Amniotic stem cell (primary cell): ENCODE data around the gene ZNF609.

ENCODE experiments used
- DNase-seq: peaks from one replicate; lab custom pipeline; 2025; lab: John Stamatoyannopoulos, UW

Gene ZNF609

GRCh38 chr15:64651601-64652191, 191.3 kb downstream of the ZNF609 start:
- DNase-seq, result no peak

- DNase-seq, result no peak
These were observed 193.4 kb downstream of the ZNF609 start for GRCh38 chr15:64653757-64654156.

- DNase-seq, result no peak
These were observed 196.1 kb downstream of the ZNF609 start for GRCh38 chr15:64656508-64656907.

DNA sequence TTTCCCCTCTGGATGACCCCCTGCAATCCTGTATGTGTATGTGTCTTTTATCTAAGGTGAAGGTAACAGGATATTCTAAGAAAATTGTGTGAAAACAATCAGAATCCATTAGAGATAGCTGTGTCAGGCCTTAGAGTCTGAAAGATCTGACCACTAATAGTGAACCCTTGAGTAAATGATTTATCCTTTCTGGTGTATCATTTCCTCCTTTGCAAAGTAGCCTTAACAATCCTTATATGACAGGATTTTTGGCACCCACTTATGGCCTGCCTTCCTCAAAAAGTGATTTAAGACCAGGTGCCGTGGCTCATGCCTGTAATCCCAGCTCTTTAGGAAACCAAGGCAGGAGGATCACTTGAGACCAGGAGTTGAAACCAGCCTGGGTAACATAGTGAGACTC, 204.8 kb downstream of the ZNF609 start:
- DNase-seq, result no peak

DNA sequence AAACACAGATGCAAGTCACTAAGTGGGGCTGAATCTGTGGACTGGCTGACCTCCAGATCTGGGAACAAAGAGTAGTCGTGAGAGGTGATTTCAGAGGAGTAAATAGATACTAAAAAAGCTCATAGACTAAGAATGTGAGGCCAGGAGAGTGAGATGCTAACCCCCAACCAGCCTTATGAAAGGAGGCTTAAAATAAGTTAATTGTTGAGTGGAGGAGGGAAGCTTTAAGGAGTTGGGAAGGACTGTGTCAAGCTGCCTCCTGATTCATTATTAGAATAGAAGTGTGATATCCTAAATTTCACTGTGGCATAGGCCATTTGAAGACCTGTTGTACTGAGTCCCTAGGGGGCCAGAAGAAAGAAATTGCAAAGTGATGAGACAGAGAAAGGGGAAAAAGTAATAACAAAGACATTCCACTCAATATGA, 207.4 kb downstream of the ZNF609 start:
- DNase-seq, result no peak

DNA sequence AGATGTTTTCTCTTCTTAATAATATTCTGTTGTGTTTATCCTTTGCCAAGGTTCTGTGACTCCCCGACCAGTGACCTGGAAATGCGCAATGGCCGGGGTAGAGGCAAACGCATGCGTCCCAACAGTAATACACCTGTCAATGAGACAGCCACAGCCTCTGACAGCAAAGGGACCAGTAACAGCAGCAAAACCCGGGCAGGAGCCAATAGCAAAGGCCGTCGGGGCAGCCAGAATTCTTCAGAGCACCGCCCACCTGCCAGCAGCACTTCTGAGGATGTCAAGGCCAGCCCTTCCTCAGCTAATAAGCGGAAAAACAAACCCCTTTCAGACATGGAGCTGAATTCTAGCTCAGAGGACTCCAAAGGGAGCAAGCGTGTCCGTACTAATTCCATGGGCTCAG, 213.5 kb downstream of the ZNF609 start:
- DNase-seq, result no peak

DNA sequence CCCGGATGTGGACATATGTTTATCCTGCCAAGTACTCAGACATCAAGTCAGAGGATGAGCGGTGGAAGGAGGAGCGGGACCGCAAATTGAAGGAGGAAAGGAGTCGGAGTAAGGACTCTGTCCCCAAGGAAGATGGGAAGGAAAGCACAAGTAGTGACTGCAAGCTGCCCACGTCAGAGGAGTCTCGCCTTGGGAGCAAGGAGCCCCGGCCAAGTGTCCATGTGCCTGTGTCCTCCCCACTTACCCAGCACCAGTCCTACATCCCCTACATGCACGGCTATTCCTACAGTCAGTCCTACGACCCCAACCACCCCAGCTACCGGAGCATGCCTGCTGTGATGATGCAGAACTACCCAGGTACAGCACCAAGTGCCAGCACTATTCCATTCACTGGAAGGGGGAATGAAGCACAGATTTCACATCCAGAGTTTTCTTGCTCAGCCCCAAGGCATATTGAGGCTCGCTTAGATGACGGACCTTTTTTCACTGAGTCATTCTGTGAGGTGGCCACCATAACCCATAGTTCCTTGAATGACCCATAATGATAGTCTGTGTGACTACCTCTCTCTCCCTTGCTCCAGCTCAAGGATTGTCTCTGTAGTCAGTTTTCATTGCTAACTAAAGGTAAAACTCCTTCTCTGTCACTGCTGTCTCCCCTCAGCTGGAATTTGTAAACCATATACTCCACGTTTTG, 217.9 kb downstream of the ZNF609 start:
- no peak for DNase-seq

DNA sequence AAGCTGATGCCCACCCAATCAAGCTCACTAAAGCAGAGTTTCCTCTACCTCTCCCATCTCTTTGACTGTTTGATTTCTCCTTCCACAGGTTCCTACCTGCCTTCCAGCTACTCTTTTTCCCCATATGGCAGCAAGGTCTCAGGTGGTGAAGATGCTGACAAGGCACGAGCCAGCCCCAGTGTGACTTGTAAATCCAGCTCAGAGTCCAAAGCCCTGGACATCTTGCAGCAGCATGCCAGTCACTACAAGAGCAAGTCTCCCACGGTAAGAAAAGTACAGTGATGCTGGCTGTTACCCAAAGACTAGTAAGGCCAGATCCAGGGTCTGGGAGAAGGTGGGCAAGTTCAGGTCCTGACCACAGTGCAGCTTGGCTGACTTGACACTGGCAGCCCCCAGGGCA, 219.7 kb downstream of the ZNF609 start:
- no peak for DNase-seq

DNA sequence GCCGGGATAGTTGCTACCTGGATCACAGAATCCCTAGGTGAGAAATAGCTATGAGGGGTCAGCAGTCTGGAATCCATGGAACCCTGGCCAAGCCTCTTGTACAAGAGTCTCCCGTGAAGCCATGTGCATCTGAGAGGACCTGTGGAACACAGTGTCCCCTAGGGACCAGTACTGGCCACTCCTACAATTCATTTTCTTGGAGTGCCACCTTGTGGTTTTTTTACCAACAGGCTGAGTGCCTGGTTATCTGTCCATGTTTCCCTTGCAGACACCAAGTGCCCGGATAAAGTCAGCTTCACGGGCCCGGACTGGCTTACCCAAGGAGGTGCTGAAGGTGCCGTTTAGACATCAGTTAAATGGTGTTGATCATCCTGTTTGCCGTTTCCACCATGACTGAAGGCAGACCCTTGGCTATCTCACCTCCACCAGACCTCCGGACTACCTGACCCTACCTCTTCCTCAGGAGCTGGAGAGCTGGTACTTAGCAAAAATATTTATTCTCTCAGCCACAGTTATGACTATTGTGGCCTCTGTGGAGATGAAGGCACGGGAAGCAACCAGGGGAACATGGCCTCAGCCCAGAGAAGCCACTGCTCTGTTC, 221.1 kb downstream of the ZNF609 start:
- DNase-seq, result no peak

DNA sequence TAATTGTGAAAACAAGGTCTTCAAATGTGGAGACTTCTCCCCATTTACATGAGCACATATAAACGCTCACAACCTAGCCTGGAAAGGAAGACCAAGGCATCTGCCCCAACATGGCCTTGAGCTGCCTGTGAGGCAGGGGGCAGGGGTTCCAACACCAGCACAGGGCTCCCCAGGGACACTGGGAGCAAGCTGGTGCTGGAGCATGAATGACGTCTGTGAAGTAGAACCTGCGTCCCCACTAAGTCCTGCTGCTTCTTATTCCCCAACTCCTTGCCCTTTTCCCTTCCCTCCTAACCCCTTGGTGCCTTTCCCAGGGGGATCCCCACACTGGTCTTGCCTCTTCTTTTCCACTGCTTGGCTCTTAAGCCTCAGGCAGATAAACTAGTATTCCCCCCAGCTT, 221.9 kb downstream of the ZNF609 start:
- no peak for DNase-seq

DNA sequence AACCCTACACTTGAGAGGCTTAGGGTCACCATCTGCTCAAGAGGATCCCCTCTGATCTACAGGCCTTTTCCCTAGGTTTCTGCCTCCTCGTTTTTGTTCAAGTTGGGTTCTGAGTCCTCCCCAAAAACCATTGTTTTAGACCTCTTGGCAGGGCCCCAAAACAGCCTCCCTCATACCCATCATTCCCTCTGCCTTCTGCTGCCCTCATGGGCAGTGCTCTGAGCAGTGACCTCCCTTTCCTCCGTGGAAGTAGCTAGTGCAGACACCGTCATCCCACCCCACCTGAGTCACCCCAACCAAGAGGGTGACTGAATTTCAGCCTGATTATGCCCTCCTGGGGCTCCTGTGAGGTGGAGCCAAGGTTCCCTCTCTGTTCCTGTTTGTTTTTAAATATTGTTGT, 223.0 kb downstream of the ZNF609 start:
- no peak for DNase-seq

DNA sequence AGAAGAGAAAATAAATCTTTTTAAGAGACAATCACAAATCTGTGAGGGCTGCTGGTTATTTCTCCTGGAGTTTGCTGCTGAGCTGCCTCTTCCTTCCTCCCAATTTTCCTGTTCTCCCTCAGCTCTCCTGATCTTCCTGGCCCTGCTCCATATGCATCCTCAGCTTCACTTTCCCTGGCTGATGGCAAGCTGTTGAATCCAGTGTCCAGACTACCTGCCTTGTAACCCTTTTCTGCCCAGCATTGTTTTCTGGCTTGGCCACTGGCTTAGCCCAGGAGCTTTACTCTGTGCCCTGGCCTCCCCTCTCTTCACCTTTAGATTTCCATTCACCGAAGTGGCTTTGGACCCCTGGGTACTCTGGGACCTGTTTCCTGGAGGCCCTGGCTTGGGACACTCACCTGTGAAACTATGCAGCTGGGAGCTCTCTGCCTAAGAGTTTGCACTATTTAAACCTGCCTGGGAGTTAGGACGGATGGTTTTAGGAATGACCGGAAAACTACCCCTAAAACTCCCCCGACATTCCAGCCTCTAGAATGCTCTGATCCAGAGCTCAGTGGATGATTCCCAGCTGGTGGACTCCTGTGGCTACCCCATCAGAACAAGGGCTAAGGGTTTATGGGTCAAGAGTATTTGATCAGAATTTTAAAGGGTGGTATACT, 225.0 kb downstream of the ZNF609 start:
- no peak for DNase-seq

- DNase-seq, result no peak
These were observed 225.9 kb downstream of the ZNF609 start for GRCh38 chr15:64686130-64686735.

DNA sequence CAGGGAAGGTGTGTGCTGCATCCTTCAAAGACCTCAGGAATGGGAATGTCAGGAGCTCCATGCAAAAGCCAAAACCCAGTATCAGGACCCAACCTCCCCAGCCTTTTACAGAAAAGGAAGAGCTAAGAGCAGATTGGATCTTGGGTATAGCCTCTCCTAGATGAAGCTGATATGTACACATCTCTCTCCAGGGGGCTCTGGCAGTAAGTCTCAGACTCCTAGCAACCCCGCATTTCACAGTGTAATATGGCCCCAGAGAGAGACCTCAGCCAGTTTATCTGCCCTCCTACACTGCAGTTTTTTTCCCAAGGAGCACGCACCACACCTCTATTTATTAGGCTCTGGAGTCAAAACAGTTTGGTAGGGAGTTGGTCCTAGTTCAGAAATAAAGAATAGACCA, 226.8 kb downstream of the ZNF609 start:
- DNase-seq, result no peak

DNA sequence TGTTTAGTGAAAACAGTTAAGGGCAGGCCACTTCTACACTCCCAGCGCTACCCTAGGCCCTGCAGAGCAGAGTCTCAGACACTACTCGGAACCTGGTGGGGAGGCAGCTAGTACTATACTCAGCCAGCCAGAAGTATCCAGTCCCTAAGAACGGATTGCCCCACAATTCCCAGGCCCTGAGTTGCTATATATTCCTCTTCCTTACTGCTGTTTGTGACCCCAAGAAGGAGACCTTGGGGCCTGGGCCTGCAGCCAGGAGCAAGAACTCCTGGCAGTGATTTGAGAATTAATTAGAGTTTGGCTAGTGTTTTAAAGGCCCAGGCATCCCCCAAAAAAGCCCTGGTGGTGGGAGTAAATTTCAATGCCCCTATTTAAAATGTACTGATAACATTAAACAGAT, 227.3 kb downstream of the ZNF609 start:
- DNase-seq, result no peak

DNA sequence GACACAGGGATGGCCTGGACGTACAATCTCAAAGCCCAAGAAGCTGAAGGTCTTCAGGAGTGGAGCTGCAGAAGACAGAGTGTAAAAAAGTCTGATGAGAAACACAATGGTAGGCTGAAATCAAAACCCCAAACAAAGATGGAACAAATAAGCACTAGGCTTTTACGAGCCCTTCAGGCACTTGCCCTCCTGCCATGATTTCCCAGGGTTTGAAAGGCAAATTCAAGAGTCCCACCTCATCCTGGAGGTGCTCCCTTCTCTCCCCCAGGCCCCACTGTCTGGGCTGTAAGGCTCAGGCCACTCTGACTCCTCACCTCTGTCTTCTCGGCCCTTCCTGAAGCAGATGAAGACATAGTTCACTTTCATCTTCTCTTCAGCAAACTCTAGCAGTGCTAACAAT, 228.4 kb downstream of the ZNF609 start:
- no peak for DNase-seq

- DNase-seq, result no peak
These were observed 229.6 kb downstream of the ZNF609 start for GRCh38 chr15:64690008-64690407.

DNA sequence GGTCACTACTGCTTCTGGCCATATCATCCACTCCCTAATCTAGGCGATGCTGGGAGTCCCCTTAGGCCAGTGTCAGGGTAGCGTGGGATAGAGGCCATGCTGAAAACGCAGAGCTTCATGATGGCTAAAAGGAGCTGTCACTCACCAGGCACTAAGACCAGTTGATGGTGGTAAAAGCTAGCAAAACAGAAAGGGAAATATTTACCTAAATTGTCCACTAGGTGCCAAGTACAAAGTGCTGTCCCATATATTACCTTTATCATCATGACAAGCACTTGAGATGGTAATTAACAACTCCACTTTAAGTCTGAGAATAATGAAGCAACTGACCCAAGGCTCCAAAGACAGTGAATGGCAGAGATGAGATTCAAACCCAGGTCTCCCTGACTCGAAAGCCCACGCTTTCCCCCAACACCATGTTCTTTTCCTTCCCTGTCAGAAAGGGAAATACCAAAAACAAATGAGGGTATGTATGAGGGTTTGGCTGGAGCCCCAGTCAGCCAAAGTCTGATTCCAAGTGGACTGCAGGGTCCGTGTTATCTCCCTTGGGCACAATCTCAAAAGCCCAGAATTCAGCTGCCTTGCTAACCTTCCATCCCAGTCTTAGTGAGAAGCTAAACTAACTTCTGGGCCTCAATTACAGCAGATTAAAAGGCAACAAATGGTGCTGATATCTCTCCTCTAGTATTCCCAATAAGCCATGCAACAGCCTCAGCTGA, 230.4 kb downstream of the ZNF609 start:
- DNase-seq, result no peak

DNA sequence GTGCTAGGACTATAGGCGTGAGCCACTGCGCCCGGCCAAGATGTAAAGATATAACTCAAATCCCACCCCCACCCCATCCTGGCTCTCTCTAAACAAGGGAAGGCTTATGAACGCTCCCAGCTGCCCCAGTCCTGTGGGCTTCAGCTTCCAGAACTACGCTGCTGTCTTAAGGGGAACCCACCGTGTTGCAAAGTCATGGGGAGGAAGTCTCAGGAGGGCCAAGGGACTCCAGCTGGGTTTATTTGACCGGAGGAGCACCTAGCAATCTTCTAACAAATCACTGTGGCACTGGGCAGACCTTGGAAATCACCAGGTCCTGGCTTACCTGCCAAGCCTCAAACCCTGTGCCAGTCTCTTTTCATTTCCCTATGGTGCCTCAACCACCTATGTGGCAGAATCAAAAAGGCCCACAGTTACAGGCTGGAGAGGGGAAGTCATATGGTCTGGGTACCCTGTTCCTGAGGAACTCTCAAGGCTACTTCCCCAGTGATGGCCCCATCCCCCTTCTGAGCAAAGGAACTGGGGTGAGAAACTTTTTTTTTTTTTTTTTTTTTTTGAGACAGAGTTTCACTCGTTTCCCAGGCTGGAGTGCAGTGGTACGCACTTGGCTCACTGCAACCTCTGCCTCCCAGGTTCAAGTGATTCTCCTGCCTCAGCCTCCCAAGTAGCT, 231.7 kb downstream of the ZNF609 start:
- DNase-seq, result no peak

- peak; percentile 66 for DNase-seq
These were observed 232.8 kb downstream of the ZNF609 start for GRCh38 chr15:64693134-64693533.

- DNase-seq, result no peak
These were observed 234.4 kb downstream of the ZNF609 start for GRCh38 chr15:64694816-64695215.
